LNCaP clone FGC (cell line): ENCODE data around the gene ASB4.
"Not testable (repeated sequence)": the region's sequence is repeated elsewhere in the genome, so short reads cannot be mapped to it uniquely, and the experiment has no call there.

Experiments used
- DNase-seq: peaks from one replicate; pipeline ENCODE4 v3.0.0-alpha.2; 2011; ENCODE audit warnings: low read depth
- H3K4me3 ChIP-seq: 2 replicates; pipeline ENCODE4 v1.5.1; 2011; ENCODE audit warnings: mild to moderate bottlenecking, low read depth, low read length, control low read depth
- TF ChIP-seq, protein P1 (sequence below): IDR thresholded peaks from 2 replicates; pipeline ENCODE4 v1.5.1; 2012; ENCODE audit warnings: mild to moderate bottlenecking; ENCODE audit not compliant: control insufficient read depth, insufficient read depth; ENCODE audit errors: extremely low read depth

ASB4 gene

DNA sequence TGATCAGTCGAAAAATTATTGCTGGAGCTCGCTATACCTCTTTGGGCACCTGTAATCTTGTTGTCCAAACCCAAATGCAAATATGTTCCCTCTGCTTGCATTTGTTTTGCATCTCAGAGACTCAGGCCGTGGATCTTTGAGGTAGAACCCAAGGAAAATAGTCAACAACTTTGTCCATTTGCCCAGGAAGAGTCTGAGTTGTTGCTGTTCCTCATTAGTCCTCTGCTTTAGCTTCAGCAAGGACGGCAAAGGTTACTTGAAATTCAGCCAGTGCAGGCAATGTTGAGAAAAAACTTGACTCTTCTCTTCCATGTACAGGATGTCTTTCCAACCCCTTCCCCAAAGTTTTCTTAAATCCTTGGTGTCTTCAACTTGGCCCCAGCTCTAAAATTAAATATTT lies 64.8 kb downstream of the ASB4 start:
- H3K4me3 ChIP-seq: peak overlapping the region; percentile 28
- TF ChIP-seq, protein P1, sequence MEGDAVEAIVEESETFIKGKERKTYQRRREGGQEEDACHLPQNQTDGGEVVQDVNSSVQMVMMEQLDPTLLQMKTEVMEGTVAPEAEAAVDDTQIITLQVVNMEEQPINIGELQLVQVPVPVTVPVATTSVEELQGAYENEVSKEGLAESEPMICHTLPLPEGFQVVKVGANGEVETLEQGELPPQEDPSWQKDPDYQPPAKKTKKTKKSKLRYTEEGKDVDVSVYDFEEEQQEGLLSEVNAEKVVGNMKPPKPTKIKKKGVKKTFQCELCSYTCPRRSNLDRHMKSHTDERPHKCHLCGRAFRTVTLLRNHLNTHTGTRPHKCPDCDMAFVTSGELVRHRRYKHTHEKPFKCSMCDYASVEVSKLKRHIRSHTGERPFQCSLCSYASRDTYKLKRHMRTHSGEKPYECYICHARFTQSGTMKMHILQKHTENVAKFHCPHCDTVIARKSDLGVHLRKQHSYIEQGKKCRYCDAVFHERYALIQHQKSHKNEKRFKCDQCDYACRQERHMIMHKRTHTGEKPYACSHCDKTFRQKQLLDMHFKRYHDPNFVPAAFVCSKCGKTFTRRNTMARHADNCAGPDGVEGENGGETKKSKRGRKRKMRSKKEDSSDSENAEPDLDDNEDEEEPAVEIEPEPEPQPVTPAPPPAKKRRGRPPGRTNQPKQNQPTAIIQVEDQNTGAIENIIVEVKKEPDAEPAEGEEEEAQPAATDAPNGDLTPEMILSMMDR: no peak
- no peak for DNase-seq

DNA sequence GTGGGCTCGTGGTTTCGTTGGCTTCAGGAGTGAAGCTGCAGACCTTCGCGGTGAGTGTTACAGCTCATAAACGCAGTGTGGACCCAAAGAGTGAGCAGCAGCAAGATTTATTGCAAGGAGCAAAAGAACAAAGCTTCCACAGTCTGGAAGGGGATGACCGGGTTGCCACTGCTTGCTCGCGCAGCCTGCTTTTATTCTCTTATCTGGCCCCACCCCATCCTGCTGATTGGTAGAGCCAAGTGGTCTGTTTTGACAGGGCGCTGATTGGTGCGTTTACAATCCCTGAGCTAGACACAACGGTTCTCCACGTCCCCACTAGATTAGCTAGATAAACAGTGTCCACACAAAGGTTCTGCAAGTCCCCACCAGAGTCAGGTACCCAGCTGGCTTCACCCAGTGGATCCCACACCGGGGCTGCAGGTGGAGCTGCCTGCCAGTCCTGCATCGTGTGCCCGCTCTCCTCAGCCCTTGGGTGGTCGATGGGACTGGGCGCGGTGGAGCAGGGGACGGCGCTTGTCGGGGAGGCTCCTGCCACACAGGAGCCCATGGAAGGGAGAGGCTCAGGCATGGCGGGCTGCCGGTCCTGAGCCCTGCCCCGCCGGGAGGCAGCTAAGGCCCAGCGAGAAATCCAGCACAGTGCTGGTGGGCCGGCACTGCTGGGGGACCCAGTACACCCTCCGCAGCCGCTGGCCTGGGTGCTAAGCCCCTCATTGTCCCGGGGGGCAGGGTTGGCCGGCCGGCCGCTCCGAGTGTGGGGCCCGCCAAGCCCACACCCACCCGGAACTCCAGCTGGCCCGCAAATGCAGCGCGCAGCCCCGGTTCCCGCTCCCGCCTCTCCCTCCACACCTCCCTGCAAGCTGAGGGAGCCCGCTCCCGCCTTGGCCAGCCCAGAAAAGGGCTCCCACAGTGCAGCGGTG lies 66.5 kb downstream of the ASB4 start:
- H3K4me3 ChIP-seq, DNase-seq: not testable (repeated sequence)

DNA sequence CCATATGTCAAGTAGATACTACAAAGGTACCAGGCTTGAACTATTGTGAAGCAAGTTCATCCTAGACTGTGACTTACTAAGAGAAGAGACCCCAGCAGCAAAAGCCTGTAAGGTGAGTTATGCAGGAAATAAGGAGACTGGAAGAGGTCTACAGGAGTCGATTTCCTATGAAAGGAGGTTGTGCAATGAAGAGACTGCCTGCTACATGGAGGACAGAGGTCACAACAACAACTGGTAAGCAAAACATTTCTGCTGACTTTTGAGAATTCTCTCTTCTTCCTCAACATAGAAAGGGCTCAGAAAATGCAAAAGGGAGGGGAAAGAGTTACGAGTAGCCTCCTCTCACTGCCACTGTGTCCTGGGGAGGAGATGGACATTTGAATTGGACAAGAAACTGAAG lies 68.2 kb downstream of the ASB4 start:
- TF ChIP-seq, protein P1: no peak
- no peak overlapping the region for H3K4me3 ChIP-seq
- no peak for DNase-seq

DNA sequence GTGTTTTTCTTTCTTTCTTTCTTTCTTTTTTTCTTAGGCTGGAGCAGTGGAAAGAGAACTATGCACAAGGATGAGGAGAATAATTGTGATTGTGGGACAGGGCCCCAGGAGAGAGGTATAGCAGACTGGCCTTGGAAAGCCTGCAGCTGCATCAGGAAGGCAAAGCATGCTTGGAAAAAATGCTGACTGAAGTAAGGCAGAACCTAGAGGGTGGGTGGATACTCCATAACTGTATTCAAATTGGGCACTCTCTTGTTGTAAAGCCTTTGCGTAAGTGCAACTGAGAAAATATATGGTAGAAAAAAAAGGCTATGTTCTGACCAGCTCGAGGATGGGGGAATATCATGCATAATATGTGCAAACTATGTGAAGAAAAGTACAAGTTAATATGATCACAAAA lies 71.0 kb downstream of the ASB4 start:
- DNase-seq: no peak
- TF ChIP-seq, protein P1: no peak
- no peak overlapping the region for H3K4me3 ChIP-seq

DNA sequence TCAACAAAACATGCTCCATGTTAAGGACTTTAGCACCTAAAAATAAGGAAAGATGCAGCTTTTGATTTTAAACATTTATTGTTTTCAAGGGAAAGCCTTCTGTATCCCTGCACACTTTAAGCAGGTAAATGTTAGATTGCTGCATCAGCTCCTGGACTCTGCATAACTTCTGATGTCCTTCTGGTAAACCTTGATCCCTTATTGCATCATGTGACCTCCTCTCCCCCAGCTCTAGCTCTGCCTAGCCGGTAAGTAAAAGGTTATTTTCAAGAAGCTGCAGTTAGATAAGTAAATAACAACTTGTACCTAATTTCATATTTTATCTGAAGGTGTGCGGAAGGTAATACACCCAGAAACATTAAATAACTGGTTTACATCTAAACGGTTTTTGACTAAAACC lies 73.1 kb downstream of the ASB4 start:
- H3K4me3 ChIP-seq: no peak overlapping the region
- TF ChIP-seq, protein P1: no peak
- no peak for DNase-seq

DNA sequence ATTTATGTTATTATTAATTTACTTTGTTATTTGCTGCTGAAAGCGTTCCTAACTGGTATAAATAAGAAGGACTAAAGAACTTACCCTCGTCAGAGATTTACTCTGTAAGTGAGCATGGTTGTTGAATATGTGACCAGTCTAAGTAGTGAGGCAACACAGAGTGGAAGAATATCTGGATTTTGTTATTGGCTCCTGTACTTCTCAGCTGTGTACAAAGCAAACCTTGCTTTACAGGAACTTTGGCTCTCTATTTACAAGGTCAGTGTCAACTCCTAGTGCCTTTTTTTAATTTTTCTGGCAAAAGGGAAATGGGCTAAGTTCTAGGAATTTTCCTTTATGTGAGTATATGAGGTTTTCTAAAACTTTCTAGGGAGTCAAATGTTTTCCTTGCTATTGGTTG lies 74.9 kb downstream of the ASB4 start:
- H3K4me3 ChIP-seq: no peak overlapping the region
- TF ChIP-seq, protein P1: no peak
- DNase-seq: peak; percentile 21

DNA sequence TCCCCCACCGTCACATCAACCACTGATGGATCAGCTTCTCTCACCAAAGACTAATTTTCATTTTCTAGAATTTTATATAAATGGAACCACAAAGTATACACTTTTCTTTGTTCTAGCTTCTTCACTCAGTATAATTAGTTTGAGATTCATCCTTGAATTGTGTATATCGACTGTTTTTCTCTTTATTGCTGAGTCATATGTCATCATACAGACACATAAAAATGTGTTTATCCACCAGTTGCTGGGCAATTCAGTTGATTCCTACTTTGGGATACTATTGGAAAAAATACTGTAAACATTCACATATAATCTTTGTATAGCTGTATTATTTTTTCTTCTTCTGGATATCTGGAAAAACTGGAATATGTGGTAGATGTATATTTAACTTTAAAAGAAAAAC lies 84.0 kb downstream of the ASB4 start:
- DNase-seq: no peak
- H3K4me3 ChIP-seq: no peak overlapping the region
- TF ChIP-seq, protein P1: no peak
